K562 (cell line): ENCODE results near the gene MED16. TPM values are rescaled to one million over a fixed set of nuclear protein-coding genes. Genes with fewer than 3 reads are reported as not detected.

Experiments
- ARID3B ChIP-seq: fragments of 250-450 bp; sonication (Bioruptor Pico); IDR thresholded peaks from 2 replicates; pipeline ENCODE4 v1.4.0; 2020; ENCODE audit warnings: borderline replicate concordance
- CREM ChIP-seq: IDR thresholded peaks from 2 replicates; pipeline ENCODE4 v1.6.1; 2014; ENCODE audit warnings: antibody characterized with exemption, low read depth
- ELK1 ChIP-seq: sonication (generic); formaldehyde crosslinking; IDR thresholded peaks from 2 replicates; pipeline ENCODE4 v1.8.1; 2022; ENCODE audit warnings: missing genetic modification reagents
- ETS2 ChIP-seq: IDR thresholded peaks from 2 replicates; pipeline ENCODE4 v1.6.1; 2016; ENCODE audit warnings: borderline replicate concordance, missing genetic modification characterization, mild to moderate bottlenecking, moderate library complexity, missing compliant biosample characterization; ENCODE audit not compliant: poor library complexity, severe bottlenecking
- HDAC2 ChIP-seq: fragments of 450-650 bp; IDR thresholded peaks from 2 replicates; pipeline ENCODE4 v1.6.1; 2016; ENCODE audit warnings: mild to moderate bottlenecking
- ILK ChIP-seq: fragments of 450-650 bp; IDR thresholded peaks from 2 replicates; pipeline ENCODE4 v1.6.1; 2016; ENCODE audit warnings: missing genetic modification characterization, low read depth, mild to moderate bottlenecking, missing compliant biosample characterization, moderate library complexity, borderline replicate concordance
- KDM1A ChIP-seq, 2 experiments: fragments of 450-650 bp; IDR thresholded peaks; 2 replicates each; pipeline ENCODE4 v1.6.1; 2016; ENCODE audit warnings: mild to moderate bottlenecking in 2 of 2
- MYC ChIP-seq, 2 experiments: fragments of 250-450 bp in 1 of 2; sonication (Bioruptor Pico) in 1 of 2; IDR thresholded peaks; 2 replicates each; pipeline versions ENCODE4 v1.5.1 to v1.6.1; 2012 to 2021; ENCODE audit warnings: low read depth in 2 of 2, borderline replicate concordance in 1 of 2, improper control_type of control experiment in 1 of 2, low read length in 1 of 2, mild to moderate bottlenecking in 1 of 2, moderate library complexity in 1 of 2
- OTX1 ChIP-seq: fragments of 450-650 bp; formaldehyde crosslinking; IDR thresholded peaks from 2 replicates; pipeline ENCODE4 v1.4.0; 2022; ENCODE audit warnings: mild to moderate bottlenecking
- RNF219 ChIP-seq: fragments of 250-450 bp; sonication (Bioruptor Pico); IDR thresholded peaks from 2 replicates; pipeline ENCODE4 v1.5.0; 2022; ENCODE audit warnings: mild to moderate bottlenecking
- STAT6 ChIP-seq: sonication (generic); formaldehyde crosslinking; IDR thresholded peaks from 2 replicates; pipeline ENCODE4 v1.8.1; 2023; ENCODE audit warnings: mild to moderate bottlenecking, missing genetic modification reagents
- SUPT5H ChIP-seq: fragments of 450-650 bp; IDR thresholded peaks from 2 replicates; pipeline ENCODE4 v1.6.1; 2016
- ZBTB33 ChIP-seq: sonication (generic); formaldehyde crosslinking; IDR thresholded peaks from 2 replicates; pipeline ENCODE4 v1.8.1; 2023; ENCODE audit warnings: mild to moderate bottlenecking, missing genetic modification reagents
- ZNF124 ChIP-seq: sonication (generic); formaldehyde crosslinking; IDR thresholded peaks from 2 replicates; pipeline ENCODE4 v1.8.1; 2022; ENCODE audit warnings: missing genetic modification reagents
- ZNF197 ChIP-seq: fragments of 200-800 bp; sonication (Bioruptor generic); IDR thresholded peaks from 2 replicates; pipeline ENCODE4 v1.6.1; 2016; ENCODE audit warnings: low read depth, missing genetic modification characterization, missing compliant biosample characterization
- ZNF263 ChIP-seq: sonication (generic); formaldehyde crosslinking; IDR thresholded peaks from 2 replicates; pipeline ENCODE4 v1.8.0; 2022; ENCODE audit warnings: mild to moderate bottlenecking, missing genetic modification reagents, borderline replicate concordance
- ZNF764 ChIP-seq: fragments of 250-450 bp; sonication (Bioruptor Pico); IDR thresholded peaks from 2 replicates; pipeline ENCODE4 v1.4.0; 2020; ENCODE audit warnings: low read depth, mild to moderate bottlenecking, moderate library complexity
- polyA plus RNA-seq, 8 experiments: library from polyadenylated mRNA; depleted of rRNA in 4 of 8; stranded (reverse) in 5 of 8; unstranded in 3 of 8; fragments of >200 nt; fragmentation: Nextera tagmentation in 2 of 8; fragmentation: Illumina TruSeq in 1 of 8; extraction: Ambion mirVana in 2 of 8; extraction: Trizol in 1 of 8; gene quantifications; 2 replicates each; pipeline versions ENCODE4 v1.2.1 to v1.2.3, GENCODE V29; 2011 to 2014; ENCODE audit warnings: inconsistent platforms in 1 of 8, missing spikeins in 1 of 8
- total RNA-seq, 7 experiments: library from RNA; depleted of rRNA in 6 of 7; stranded (reverse); fragments of >200 nt in 6 of 7; fragmentation: Illumina TruSeq in 2 of 7; extraction: Trizol in 2 of 7; gene quantifications; 2 replicates each; pipeline versions ENCODE4 v1.2.1 to v1.2.3, GENCODE V29; 2011 to 2021; ENCODE audit warnings: low replicate concordance in 1 of 7

Gene MED16
- total and polyA plus RNA-seq, 9 of the 15 experiments (the other 6 are each of a cell fraction or from before 2014, with no cell fraction given), result 0.89 to 59.9 (median 8.6) TPM

- no peak for TF ChIP-seq STAT6
- TF ChIP-seq KDM1A (IDR thresholded peaks at IDR 0.05), result no peak
- TF ChIP-seq ELK1 (CRISPR knock-in tag), result no peak
- TF ChIP-seq ZNF197 (CRISPR knock-in tag), result no peak
- TF ChIP-seq SUPT5H, result peak; percentile 41; the same call in 1 of the 2 replicates
- peak; percentile 63; the same call in 1 of the 2 replicates for TF ChIP-seq HDAC2
- peak; percentile 72; the same call in 1 of the 2 replicates for TF ChIP-seq ZBTB33 (CRISPR knock-in tag)
- TF ChIP-seq OTX1 (CRISPR knock-in tag), result peak; percentile 33; the same call in 1 of the 2 replicates
- peak; percentile 51; the same call in 1 of the 2 replicates for TF ChIP-seq MYC (IDR thresholded peaks at IDR 0.05; ENCODE audit: low read depth, low read length)
- TF ChIP-seq MYC (CRISPR knock-in tag; IDR thresholded peaks at IDR 0.05; ENCODE audit: borderline replicate concordance, low read depth), result no peak
- TF ChIP-seq ZNF124 (CRISPR knock-in tag), result no peak
- TF ChIP-seq ZNF764 (CRISPR knock-in tag), result no peak
- no peak; the same call in 1 of the 2 replicates for TF ChIP-seq CREM
- TF ChIP-seq ILK (tag), result no peak
- 0 out of 2 replicates have a peak, but pooled peaks have one; percentile 45 for TF ChIP-seq ZNF263 (CRISPR knock-in tag)
- TF ChIP-seq RNF219 (CRISPR knock-in tag), result no peak
- no peak for TF ChIP-seq ARID3B
- no peak for TF ChIP-seq ETS2 (tag)
Observed at GRCh38 chr19:862581-863314, 30.2 kb downstream of the MED16 start (continued).
